ENCODE results near the gene NCKAP1.
"Not testable (repeated sequence)": the region's sequence is repeated elsewhere in the genome, so short reads cannot be mapped to it uniquely, and the experiment has no call there.

The NCKAP1 gene

DNA sequence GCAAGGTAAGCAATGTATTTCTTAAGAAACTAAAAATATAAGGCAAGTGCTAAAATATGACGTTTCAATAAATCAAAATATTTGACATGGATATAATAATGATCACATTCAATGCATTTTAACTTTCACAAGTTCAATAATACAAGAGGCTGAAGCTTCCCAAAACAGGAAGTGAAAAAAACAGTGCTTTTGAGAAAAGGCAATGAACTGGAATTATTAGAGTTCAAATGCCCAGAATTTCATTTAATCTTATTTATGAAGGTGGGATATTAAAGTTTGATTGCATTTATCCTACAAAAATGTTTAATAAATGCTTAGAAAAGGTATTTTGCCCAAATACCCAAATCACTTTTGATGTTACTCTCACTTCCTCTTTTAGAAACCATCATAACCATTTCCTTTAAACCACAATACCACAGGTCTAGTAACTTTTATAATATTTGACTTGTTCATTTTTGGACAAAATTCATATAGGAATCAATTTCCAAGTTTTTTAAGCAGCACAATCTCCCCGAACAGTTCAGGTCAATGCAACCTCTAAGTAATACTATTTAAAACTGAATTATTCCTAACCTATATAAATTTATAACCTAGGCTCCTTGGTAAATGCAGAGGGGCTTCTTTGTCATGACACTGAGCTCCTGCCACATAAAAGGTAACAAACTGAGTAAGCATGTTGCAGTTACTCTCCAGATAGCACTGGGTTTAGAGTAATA, 2.1 kb downstream of the NCKAP1 start:
- no peak for DNase-seq

GRCh38 chr2:183035298-183035953, 2.8 kb downstream of the NCKAP1 start:
- DNase-seq = no peak

DNA sequence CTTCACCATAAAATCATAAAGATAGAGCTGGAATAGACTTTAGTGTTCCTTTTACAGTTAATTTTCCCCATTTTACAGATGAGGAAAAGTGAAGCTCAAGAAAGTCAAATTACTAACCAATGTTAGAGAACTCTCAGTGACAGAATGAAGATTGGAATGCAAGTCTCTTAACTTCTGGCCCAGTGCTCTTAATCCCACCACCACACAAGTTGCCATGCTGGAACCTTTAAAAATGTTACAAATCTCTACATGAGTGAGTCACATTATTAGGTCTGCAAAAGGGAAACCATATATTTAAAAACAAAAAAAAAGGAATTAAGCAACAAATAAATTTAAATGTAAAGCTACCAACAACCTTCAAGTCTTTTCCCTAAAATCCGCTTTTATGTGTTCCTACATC, 3.5 kb downstream of the NCKAP1 start:
- no peak for DNase-seq

GRCh38 chr2:183033951-183034350, 4.3 kb downstream of the NCKAP1 start:
- DNase-seq = no peak

- no peak for DNase-seq
These were observed 6.1 kb downstream of the NCKAP1 start for GRCh38 chr2:183031911-183032794.

- DNase-seq = no peak
These were observed 9.0 kb downstream of the NCKAP1 start for GRCh38 chr2:183029219-183029618.

DNA sequence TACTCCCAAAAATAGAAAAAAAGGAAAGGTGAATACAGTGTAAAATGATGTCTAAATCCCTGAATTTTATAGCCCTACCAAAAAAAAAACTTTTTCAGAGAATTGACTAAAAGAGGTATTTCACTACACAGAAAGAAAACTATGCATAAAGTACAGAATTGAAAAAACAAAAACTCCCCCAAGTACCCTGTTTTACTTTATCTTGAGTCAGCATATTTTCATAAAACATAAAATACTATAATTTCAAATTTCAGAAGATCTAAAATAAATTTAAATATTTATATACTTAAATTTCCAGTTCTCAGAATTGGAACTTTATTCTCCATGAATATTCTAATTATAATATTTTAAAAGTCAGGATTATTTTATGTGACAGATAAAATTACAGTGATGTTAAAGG, 10.1 kb downstream of the NCKAP1 start:
- DNase-seq = no peak

GRCh38 chr2:183027443-183027842, 10.8 kb downstream of the NCKAP1 start:
- no peak for DNase-seq

DNA sequence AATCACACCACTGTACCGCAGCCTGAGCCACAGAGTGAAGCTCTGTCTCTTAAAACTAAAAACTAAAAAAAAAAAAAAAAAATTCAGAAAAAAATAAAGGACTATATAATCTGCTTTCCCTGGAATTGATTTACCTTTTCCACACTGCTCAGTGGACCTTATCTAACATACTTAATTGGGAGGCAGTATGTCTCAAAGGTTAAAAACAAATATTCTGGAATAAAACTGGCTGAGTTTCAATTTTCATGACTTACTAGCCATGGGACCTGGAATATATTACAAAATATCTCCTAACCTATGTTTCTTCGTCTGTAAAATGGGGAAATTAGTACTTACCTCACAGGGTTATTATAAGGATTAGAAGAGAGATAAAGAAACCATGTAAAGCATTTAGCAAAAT, 11.8 kb downstream of the NCKAP1 start:
- DNase-seq = no peak

GRCh38 chr2:183025993-183026392, 12.3 kb downstream of the NCKAP1 start:
- DNase-seq = no peak

DNA sequence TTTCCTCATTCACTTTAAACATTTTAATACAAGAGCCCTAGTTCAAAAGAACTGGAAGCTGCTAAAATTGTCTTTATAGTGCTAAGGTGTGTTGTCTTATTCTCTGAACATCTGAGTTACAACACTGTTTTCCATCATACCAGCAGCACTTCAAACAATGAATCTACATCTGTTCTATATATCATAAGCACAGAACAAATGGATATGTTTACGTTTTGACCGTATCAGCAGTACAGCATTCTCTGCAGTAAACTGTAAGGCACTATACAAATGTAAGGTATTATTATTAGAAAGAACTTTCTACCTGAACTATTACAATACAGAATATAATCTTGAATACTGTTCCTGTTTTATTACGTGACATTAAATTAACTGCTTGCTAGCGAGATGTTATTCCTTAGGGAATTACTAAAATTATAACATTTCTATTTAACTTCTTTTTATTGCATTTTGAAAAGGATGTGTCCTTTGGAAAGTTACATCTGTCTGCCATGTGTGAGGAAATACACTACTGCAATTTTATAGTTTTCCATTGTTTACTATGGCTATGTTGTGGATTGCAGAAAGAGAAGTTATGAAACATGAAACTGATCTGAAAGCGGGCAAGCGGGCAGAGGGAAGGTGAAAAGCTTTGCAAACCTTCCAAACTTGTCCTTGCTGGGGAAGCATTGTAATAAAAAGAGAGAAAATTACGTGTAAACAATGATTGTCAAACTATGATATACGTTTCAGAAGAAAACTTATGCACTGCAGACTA, 13.7 kb downstream of the NCKAP1 start:
- no peak for DNase-seq

GRCh38 chr2:183022711-183023110, 15.5 kb downstream of the NCKAP1 start:
- no peak for DNase-seq

DNA sequence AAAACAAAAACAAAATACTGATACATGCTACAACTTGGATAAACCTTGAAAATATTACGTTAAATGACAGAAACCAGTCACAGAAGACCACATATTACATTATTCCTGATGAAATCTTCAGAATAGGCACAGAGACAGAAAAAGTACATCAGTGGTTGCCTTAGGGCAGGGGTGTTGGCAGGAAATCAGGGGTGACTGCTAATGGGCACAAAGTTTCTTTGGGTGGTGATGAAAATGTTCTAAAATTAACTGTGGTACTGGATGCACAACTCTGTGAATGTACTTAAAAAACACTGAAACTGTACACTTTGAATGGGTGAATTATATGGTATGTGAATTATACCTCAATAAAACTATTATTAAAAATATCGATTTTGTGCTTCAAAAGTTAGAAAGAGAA, 16.6 kb downstream of the NCKAP1 start:
- DNase-seq = no peak

DNA sequence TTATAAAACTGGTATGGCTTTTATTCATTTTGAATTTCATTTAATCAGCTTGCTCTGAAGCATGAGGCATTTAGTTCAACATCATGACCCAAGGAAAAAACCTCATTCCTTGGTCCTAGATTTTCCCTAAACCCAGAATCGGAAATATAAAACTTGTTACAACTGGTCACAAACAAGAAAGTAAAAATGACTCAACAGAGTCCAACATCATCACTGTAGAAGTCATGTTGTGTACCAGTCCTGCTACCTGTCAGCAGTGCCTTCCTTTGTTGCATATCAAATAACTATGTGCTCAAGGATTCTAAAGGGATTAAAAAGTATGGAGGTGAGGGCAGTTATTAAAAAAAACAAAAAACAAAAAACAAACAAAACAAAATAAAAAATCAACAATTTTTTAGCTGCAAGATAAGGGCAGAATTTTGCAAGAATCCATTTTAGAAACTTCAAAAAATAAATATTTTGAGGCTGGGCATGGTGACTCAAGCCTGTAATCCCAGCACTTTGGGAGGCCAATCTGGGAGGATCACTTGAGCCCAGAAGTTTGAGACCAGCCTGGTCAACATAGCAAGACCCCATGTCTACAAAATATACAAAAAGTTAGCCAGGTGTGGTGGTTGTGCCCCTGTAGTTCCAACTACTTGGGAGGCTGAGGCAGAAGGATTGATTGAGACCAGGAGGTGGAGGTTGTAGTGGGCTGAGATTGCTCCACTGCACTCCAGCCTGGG, 18.4 kb downstream of the NCKAP1 start:
- no peak for DNase-seq

DNA sequence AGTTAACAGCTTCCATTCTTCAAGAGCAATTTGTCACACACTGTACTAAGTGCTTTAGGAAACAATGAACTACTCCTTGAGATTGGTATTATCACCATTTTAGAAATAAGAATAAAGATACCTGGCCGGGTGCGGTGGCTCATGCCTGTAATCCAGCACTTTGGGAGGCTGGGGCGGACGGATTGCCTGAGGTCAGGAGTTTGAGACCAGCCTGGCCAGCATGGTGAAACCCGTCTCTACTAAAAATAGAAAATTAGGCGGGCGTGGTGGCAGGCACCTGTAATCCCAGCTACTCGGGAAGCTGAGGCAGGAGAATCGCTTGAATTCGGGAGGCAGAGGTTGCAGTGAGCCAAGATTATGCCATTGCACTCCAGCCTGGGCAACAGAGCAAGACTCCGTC, 20.4 kb downstream of the NCKAP1 start:
- not testable (repeated sequence) for DNase-seq

- no peak for DNase-seq
These were observed 24.3 kb downstream of the NCKAP1 start for GRCh38 chr2:183014005-183014404.

DNA sequence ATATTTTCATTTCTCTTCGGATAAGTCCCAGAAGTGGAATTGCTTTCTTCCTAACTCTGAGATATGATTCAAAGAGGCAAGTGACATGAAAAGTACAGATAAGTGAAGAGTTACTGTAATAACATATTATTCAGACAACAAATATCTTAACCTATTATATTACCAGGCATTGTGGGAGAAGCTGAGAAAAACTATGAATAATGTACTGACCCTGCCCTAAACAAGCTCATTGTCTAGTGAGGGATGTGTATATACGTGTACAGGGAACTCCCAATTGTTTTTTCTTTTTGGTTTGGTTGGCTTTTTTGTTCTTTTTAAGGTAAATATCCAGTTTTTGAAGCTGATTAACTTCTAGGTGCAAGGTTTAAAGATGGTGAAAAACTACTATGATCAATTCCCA, 26.5 kb downstream of the NCKAP1 start:
- DNase-seq = no peak

- no peak for DNase-seq
These were observed 28.1 kb downstream of the NCKAP1 start for GRCh38 chr2:183010112-183010511.

DNA sequence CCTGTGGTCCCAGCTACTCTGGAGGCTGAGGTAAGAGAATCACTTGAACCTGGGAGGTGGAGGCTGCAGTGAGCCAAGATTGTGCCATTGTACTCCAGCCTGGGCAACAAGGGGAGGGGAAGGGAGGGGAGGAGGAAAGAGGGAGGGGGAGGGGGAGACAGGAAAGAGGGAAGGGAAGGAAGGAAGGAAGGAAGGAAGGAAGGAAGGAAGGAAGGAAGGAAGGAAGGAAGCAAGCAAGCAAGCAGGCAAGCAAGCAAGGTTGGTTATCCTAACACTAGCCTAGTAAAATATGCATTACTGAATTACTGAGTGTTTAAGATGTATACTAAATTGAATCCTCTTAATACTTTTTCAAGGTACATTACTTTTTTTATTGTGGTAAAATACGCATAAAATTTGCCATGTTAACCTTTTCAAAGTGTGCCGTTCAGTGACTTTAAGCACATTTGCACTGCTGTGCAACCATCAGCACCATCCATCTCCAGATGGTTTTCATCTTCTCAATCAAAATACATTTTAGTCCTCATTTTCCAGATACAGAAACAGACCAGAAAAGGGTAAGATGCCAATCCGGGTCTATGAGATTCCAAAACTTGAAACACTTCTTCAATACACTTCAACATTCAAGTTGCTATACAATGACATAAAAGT, 28.9 kb downstream of the NCKAP1 start:
- no peak for DNase-seq

GRCh38 chr2:183001948-183002347, 36.3 kb downstream of the NCKAP1 start:
- DNase-seq = no peak

DNA sequence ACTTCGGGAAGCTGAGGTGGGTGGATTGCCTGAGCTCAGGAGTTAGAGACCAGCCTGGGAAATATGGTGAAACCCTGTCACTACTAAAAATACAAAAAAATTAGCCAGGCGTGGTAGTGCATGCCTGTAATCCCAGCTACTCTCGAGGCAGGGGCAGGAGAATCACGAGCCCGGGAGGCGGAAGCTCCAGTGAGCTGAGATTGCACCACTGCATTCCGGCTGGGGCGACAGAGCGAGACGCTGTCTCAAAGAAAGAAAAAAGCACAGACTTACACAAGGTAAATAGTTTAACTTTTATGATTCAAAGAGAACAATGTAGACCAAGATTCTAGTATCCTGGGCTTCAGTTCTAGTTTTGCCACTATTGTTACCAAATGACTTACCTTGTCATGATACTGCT, 37.4 kb downstream of the NCKAP1 start:
- DNase-seq = no peak
